ENCODE results near the gene ECM1.

DNA sequence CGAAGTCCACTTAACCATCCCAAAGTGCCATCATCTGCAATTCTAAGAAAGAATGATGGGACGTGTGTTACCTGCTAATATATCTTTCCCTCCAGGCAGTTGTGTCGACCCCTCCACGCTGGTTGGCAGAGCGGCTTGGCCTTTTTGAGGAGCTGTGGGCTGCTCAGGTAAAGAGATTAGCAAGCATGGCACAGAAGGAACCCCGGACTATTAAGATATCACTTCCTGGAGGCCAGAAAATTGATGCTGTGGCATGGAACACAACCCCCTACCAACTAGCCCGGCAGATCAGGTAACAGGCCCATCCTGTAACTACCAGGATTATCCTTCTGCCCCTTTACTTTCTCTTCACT is 20.2 kb upstream of the ECM1 start:
- TF ChIP-seq POLR2A (IDR thresholded peaks at IDR 0.05; ENCODE audit: low read depth, low read length): no peak
- no peak for TF ChIP-seq TAF1 (IDR thresholded peaks at IDR 0.05; ENCODE audit: low read depth, low read length)
- TF ChIP-seq POLR2AphosphoS5 (IDR thresholded peaks at IDR 0.05; ENCODE audit: low read depth, low read length): no peak

All from GM12891 (cell line).